KG1 (cell line): ENCODE measurements around the gene ARID5A.
"Not testable (repeated sequence)": the region's sequence is repeated elsewhere in the genome, so short reads cannot be mapped to it uniquely, and the experiment has no call there.

Experiments
- DNase-seq: peaks from one replicate; lab custom pipeline; 2025; lab: John Stamatoyannopoulos, UW

ARID5A gene

GRCh38 chr2:96556441-96557330 lies 20.1 kb downstream of the ARID5A start:
- no peak for DNase-seq

- not testable (repeated sequence) for DNase-seq
Measured at GRCh38 chr2:96557421-96557820, 20.9 kb downstream of the ARID5A start.

- DNase-seq, result no peak
Measured at GRCh38 chr2:96558061-96558460, 21.5 kb downstream of the ARID5A start.

DNA sequence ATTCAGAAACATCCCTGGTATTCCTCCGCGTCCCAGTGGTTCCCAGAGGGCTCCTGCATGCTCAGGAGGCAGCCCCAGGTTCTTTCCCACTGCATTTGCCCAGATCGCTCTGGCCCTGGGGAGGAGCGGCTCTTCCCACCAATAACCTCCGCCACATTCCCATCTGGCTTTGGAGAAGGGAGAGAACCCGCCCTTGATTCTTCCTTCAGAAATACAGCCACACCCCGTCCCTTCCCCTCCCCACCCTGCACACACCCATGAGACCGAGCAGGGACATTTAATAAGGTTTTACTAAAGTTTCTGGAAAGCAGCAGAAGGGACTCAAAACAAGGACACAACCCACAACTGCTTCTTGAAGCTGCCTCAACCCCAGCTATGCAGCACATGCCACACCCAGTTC lies 21.9 kb downstream of the ARID5A start:
- no peak for DNase-seq

DNA sequence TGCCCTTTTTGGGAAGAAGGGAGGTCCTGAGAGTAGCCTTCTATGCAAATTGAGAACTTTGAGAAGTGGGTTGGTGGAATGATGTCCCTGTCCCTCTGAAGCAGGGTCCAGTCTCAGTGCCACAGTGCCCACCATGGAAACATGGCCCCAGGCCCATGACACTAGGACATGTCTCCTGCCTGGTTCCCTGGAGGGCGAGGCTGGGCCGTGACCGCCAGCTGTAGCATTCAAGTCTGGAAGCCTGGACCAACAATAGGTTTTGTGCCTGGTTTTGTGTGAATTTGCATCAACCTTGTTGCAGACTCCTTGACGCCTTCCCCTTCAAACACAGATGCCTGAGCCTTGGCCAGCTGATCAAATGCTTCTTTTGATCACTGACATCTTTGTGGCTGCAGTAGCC lies 27.5 kb downstream of the ARID5A start:
- no peak for DNase-seq

- no peak for DNase-seq
Measured at GRCh38 chr2:96564563-96564962, 28.0 kb downstream of the ARID5A start.

DNA sequence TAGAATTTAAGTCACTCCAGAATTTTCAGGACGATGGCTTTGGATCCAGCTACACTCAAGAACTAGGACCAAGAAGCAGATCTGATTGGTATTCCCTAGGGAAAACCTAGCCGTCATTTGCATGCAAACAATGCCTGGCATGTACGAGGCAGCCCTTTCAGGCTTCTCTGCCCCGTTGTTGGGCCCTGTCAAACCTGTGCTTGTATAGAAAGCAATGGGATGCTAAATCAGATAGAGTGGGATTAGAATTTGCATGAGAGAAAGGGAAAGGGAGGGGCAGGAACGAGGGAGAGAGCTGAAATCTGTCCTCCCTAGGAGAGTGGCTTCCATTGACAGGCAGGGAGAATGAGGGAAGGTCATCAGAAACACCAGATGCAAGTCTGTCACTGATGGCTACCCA lies 28.6 kb downstream of the ARID5A start:
- DNase-seq, result no peak

GRCh38 chr2:96568094-96568493 lies 31.5 kb downstream of the ARID5A start:
- no peak for DNase-seq

GRCh38 chr2:96574364-96574763 lies 37.8 kb downstream of the ARID5A start:
- no peak for DNase-seq

DNA sequence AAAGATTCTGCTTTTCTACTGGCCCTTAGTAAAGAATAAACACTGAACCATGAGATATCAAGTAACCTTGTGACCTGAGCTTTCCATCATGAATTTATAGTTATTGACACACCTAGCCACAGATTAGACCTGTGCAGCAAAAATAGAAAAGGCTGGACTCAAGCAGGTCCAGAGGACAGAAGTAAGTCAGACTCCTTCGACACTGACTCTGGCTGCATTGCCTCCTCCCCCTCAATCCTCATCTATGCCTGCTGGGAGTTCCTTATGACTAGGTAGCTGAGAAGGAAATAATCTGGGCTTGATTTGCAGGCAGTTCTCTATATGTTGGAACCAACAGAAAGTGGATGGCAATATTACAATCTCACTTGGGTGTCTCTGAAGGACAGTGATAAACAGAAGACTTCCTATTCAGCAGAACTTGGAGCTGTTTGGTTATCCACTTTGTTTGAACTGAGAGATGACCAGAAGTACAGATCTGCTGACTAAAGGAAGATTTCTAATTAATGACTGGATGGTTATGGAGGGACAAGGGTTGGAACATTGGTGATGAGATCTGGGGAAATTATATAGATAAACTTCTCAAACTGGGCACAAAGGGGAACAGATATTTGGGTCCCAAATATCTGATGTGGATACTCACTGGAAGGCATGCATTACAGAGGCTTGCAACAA lies 39.4 kb downstream of the ARID5A start:
- DNase-seq, result no peak

DNA sequence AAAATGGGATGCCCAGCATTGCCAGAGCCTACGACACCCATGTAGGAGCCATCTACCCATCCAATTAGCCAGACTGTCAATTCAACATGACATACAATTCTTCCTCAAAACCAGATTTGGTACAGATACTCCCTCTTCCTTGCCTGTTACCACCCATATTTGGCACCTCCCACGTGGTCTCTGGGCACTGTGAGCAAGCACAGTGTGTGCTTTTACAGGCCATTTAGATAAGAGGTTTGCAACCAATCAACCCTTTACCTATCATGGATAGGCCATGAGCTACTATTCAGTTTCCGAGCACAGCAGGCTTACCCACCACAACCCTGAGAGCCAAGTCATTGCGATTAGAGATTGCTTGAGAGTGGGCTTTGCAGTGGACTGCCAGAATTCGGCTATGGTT lies 40.9 kb downstream of the ARID5A start:
- no peak for DNase-seq

- no peak for DNase-seq
Measured at GRCh38 chr2:96578731-96579130, 42.2 kb downstream of the ARID5A start.

DNA sequence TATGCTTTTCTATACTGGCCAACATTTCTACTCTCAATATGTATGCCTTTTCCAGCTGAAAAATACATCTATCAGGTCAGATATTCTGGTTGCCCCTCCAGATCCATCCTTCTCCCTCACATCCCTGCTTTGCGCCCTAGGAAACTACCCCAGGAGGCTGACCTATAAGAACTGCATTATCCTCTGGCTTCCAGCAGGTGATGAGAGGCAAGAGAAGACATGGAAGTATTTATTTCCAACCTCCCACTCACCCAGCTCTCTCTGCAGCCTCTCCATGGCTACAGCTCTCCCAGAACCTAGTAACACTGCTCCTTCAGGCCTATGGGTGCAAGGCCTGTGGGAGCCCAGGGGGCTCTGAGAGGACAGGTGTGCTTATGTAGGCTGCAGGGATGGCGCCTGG lies 42.9 kb downstream of the ARID5A start:
- no peak for DNase-seq

DNA sequence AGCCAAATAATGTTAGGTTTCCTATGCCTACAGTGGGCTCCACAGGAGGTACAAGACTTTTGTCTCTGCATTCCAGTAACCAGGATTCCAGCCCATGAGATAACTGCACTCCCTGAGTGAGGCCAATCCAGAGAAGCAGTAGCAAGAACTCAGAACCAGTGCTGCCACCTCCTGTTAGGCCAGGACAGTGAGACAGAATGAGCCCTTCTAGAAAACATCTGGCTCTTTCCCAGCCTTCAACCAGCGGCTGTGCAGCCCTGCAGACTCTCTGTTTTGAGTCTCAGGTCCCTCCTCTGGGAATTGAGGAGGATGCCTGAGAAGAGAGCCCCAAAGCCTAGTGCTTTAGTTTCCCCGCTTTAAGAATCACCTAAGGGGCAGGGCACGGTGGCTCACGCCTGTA lies 44.2 kb downstream of the ARID5A start:
- no peak for DNase-seq

DNA sequence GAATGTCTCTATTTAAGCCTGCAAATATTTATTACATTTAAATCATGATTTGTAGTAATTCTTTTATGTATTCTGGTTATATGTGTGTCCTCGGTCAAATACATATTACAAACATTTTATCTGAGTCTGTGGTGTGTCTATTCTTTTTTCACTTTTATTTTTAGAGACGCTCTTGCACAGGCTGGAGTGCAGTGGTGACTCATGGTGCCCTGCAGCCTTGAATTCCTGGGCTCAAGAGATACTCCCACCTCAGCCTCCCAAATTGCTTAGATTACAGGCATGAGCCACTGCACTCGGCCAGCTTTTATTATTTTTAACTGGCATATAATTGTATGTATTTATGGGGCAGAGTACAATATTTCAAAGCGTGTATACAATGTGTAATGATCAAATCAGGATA lies 47.5 kb downstream of the ARID5A start:
- no peak for DNase-seq

- no peak for DNase-seq
Measured at GRCh38 chr2:96587843-96588242, 51.3 kb downstream of the ARID5A start.

DNA sequence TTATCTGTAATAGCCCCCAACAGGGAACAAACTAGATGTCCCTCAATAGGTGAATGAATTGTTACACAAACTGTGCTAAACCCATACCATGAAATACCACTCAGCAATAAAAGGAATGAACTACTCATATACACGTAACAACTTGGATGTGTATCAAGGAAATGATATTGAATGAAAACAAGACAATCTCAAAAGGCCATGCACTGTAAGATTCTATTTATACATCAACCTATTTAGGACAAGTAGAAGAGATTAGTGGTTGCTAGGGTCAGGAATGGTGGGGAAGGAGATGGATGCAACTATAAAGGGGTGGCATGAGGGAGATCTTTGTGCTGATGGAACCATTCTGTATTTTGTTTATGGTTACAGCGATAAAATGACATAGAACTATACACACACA lies 54.5 kb downstream of the ARID5A start:
- no peak for DNase-seq

- no peak for DNase-seq
Measured at GRCh38 chr2:96591494-96591893, 54.9 kb downstream of the ARID5A start.

GRCh38 chr2:96594282-96594681 lies 57.7 kb downstream of the ARID5A start:
- DNase-seq, result no peak

GRCh38 chr2:96594691-96595152 lies 58.2 kb downstream of the ARID5A start:
- DNase-seq, result no peak

DNA sequence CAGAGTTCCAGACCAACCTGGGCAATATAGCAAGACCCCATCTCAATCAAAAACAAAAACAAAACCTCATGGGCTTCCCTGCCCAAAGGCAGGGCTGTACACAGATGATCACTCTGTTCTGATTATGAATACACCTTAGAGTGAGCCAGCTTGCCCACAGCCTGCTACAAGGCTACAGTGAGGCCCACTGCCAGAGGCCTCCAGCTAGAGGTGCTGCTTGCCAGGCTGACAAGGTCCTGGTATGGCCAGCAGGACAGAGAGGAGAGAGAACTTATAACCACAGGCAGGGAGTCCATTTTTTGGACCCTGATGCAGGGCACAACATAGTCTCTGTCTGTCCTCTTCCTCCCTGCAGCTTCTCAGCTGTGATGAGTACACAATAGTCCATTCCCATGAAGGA lies 60.0 kb downstream of the ARID5A start:
- DNase-seq, result no peak

DNA sequence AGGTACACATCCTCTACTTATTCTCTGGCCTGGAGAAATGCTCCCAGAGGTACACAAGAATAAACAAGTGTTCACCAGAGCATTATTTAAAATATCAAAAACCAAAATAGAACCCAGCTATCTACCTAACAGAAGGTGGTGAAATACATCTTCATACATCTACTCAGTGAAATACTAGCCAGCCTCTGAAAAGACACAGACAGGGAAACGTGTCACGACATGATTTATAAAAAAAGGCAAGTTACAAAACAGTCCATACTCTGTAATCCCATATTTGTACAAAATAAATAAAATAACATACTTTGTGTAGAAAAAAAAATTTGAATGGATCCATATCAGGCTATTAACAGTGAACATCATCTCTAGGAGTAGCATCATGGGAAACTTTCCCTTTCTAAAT lies 63.4 kb downstream of the ARID5A start:
- no peak for DNase-seq
